Epidermal melanocyte (primary cell): ENCODE measurements around the gene KLC1.

Experiments used
- DNase-seq: peaks from one replicate; pipeline ENCODE4 v3.0.0; 2011; ENCODE audit warnings: low spot score; ENCODE audit not compliant: insufficient read length

KLC1 gene

DNA sequence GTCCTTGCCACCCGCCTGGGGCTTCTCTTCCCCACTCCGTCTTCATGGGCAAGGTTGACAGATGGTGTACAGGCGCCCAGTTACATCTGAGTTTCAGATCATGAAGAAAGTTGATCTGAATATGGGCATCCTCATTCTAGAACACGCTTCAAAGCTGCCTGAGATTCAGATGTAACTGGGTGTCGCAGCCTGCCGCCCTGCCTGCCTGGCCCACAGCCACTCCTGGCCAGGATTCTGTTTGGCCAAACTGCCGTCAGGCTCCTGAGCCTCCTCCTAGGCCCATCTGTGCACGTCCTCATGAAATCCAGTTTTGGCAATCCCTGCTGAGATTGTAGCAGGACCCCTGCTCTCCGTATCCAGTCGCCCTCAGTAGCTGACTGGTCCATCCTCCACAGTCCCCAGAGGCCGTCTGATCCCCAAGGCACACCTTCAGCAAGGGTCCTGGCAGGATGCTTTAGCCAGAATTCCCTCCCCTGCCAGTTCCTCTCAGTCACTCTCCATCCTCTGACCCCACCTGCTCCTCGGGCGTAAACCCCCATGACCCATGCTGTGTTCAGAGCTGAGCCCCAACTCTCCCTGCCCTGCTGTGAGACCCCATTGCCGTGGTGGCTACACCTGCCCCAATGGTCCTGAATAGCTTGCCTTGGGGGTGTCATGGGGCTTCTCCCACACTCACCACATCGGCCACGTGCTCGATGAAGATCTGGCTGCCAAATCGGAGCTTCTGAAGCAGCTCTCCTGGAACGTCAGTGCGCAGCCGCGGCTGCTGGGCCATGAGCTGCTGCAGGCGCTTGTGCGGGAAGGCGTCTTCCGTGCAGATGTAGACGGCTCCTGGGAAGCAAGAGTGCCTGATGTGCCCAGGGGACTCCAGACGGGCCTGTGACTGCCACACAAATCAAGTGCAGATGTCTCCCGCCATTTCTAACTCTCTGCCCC lies 73.8 kb downstream of the KLC1 start:
- no peak for DNase-seq

DNA sequence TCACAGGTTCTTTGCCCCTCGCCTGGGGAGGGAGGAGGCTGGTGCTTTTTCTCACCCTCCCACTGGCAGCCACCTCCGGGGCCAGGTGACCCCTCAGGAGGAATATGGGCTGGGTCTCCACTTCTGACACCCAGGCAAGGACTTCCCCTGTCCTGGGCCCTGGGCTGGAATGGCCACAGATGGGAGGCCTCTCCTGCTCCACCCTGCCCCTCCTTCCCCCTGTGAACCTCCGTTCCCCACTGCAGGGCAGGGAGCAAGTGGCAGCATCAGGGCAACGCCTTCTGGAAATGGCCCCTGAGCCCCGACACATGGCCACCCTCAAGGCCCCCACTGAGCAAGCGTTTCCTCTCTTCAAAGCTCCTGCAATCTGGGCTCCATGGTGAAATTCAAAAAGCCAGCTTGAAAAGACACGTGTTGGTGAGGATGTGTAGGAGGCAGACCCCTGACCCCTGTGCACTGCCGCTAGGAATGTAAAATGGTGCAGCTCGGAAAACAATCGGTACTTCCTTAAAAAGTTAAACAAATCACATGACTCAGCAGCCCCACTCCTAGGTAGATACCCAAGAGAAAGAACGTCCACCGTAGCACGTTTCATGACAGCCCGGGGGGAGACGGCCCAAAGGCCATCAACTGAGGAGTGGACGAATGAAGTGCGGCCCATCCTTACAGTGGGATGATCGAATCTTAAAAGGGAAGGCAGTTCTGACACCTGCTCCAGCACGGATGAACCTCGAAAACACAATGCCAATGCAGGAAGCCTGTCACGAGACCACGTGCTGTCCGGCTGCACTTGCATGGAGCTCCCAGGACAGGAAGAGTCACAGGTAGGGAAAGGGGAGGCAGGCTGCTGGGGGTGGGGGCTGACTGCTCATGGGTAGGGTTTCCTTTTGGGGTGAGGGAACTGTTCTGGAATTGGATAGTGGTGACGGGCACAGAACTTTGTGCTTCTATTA lies 74.7 kb downstream of the KLC1 start:
- DNase-seq = no peak

DNA sequence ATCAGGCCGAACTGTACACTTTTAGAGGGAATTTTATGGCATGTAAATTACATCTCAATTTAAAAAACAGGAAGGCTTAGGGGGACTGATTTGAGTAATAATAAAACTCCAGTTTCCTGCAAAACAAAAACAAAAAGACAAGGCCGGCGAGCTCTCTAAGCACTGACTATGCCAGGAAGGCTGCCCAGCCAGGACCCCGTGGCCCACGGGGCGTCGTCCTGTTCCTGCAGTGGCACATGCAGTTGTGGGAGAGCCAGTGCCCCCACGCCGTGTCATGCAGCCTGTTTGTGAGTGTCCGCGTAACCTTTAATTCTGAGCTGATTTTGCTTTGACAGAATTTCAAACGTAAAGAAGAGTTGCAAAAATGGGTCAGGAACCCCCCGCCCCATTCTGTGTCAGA lies 75.7 kb downstream of the KLC1 start:
- DNase-seq = no peak

DNA sequence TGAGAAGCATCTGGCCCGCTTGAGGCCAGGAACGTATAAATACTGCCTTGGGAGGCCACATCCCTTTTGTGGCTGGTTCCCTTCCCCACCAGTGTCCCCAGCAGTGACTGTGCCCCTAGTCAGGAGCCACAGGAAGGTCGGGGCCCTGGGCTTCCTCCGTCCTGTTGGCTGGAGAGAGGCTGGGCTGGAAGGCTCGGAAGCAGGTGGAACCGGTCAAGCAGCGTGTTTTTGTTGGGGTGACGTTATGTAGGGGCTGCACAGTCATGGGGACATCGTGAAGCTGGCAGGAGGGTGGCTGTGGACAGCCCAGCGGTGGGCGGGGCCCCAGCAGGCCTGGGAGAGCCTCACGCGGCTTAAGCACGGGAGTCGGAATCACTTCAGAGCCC lies 76.1 kb downstream of the KLC1 start:
- no peak for DNase-seq

DNA sequence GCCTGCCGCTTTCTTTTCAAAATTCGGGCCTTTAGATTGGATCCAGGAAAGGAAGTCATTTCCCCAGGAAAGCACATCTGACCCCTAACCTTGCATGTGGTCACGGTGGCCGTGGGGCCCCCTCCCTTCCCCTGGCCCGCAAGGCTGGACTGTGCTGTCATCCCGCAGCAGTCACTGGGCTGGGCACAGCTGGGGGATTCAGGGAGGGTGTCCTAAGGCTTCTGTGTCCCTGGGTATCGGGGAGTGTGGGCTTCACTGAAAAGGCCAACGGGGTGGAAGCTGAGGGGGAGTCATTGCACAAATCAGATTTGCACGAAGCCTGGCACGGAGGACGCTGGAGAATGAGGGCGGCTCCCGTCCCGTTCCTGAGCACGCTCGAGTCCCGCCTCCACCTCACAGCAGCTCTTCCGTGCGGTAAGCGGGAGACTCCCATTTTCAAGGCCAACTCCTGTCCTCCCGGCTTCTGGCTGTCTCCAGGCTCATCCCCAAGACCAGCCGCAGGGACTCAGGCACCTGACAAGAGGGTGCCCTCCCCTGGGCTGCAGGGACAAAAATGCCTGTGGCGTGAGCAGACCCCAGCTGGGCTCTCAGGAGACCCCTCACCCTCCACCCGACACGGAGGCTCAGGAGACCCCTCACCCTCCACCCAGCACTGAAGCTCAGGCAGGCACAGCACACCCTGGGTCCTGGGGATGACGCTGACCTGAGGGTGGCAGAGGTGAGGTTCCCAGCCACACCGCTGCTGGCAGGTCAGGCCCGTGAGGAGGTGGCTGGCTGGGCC lies 76.7 kb downstream of the KLC1 start:
- no peak for DNase-seq

DNA sequence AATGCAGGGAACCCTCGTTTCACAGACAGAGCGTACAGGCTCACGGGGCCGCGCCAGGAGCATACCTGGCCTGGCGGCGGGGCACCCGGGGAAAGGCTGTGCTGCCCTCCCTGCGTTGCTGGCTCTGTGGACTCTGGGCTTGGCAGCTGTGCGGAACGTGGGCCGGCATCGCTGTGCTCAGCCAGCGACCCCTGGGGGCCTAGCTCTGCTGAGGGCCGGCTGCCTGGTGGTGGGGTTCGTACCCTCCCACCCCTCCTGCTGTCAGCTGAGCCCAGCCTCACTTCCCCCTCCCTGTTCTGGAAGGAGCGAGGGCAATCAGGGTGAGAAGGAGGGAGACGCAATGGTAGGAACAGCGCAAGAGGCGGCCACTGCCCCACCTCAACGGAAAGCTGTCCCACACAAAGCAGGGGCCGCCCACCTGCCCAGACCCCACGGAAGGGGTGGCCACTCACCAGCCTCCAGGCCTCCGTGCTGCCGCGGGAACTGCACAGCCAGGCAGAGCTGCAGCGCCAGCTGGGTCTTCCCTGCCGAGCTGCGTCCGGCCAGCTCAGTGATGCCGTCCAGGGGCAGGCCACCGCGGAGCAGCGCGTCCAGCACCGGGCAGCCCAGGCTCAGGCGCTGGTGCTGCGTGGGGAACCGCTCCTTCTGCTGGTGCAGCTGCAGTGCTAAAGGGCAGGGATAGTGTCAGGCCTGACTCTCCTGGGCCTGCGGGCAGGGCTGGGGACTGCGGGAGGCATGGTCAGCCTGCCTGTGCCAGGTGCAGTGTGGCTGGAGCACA lies 77.7 kb downstream of the KLC1 start:
- DNase-seq = no peak

DNA sequence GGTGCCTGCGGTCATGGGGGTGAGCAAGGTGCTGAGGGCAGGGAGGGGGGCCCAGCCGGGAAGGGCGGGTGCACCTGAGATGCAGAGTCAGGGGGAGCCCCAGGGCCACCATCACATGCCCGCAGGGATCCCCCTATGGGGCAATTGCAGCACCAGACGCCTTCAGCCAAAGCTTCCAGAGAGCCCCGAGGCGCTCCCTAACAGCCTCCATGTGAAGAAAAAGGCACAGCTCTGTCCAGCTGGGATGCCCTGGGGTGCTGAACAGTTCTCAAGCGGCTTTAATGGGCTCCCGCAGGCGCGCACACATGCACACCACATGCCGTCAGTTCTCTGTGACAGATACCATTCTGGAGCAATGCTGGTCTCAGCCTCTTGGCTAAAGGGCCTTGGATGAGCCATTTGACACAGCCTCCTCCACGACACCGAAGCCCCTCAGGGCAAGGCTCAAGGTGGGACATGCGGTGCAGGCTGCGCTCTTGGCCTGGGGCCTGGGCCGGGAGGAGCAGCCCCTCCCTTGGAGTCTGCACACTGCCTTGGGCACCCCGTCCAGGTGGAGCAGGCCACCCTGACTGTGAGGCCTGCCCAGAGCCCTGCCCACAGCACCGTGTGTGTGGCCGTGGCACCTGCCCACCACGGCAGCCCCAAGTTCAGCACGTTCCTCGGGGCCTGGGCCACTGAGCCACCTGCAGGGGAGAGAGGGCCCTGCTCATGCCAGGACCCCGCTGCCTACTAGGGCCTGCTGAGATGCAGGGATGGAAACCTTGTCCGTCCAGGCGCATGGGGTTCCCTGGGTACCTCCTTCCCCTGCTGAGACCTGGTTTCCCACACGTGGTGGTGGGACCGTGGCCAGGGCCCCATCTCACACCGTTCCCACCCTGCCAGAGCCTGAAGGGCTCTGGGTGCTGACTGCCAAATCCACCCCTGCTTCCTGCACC lies 78.6 kb downstream of the KLC1 start:
- peak; percentile 60 for DNase-seq

DNA sequence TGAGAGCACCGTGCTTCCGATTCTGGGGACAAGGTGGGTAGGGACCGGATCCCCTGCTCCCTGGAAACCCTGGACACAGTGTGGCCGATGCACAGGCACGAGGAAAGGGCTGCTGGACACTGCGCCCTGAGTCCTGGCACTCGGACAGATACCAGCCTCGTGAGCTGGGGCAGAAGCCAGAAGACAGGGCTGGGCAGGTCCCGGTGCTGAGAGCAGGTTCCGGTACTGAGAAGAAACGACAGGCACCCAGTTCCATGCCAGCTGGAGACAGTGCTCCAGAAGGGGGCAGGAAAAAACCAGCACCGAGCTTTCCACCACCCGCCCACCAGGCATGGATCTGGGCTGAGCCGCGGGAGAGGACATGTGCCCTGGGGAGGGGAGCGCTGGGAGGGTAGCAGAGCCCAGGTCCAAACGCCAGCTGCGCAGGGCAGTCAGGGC lies 79.8 kb downstream of the KLC1 start:
- DNase-seq = no peak

DNA sequence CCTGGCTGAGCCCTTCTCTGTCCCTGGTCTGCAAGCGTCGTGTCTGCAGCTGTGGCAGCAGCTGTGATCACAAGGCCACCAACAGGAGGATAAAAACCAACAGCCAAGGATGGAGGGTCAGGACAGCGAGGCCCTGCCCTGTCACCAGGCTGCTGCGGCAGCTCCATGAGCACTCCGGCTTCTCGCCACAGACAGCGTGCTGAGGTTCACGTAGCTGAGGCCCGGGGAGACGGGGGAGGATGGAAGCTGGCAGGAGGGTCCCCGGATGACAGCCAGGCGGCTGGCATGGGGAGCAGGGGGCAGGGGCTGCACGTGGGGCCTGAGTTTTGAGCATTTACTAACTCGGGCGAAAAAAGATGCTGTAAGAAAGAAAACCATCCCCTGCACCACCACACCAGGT lies 80.8 kb downstream of the KLC1 start:
- no peak for DNase-seq

DNA sequence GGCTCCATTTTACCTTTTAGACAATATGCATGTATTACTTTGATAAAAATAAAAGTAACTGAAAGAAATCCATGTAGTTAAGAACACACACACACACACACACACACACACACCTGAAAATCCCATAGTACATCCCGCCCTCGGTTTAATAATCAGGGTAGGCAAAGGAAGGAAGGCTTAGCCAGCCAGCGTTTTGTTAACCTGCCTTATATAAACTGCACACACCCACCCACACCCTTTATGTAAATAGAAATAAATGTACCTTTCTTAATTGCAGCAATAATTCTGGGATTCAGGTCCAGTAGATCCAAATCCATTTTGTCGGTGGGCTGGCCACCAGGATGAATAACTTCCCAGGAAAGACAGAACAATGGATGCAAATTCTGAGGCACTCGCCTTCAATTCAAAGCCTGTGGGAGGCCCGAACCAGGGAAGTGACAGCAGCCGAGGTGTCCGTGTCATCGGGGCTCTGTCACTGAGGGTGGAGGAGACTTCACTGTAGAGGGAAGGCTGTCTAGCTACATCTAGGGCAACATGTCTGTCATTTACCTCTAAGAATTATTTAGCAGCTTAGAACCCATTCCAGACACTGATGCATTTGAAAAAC lies 81.9 kb downstream of the KLC1 start:
- DNase-seq = no peak

DNA sequence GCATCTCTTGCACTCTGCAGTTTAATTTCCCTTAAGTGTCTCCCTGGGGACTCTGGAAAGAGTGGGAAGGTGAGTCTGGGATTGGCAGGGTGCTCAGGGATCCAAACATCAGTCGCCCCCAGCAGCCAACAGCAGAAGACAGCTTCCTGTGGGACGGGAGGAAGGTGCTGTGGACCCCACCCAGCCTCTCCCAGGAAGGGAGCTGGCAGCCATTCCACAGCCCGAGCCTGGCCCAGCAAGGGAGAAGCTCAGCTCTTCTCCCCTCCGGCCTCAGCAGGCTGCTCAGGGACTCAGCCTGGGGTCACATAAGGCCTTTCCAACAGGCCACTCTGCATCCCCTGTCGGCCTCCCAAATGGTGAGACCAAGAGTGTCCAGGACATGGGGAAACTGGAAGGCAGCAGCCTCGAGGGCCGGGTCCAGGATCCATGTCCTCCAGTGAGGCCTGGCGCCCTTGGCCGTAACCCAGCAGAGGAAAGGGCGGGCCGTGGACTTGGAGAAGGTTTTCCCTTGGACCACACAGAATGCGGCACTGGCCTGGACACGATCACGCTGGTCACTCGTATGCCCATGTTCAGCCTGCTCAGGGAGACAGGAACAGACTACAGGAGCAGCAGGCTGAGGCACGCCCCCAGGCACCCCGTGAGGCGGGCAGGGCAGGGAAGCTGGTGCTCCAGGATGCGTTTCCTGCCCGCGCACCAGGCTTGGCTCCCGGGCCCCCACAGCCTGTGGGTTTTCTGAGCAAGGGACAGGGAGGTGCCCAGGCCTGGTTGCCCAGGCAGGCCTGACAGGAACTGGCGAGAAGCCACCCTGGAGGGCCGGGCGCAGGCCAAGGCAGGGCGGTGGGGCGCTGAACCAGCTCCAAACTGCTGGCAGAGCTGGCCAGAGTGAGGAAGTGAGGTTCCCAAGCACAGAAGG lies 82.8 kb downstream of the KLC1 start:
- DNase-seq = no peak

DNA sequence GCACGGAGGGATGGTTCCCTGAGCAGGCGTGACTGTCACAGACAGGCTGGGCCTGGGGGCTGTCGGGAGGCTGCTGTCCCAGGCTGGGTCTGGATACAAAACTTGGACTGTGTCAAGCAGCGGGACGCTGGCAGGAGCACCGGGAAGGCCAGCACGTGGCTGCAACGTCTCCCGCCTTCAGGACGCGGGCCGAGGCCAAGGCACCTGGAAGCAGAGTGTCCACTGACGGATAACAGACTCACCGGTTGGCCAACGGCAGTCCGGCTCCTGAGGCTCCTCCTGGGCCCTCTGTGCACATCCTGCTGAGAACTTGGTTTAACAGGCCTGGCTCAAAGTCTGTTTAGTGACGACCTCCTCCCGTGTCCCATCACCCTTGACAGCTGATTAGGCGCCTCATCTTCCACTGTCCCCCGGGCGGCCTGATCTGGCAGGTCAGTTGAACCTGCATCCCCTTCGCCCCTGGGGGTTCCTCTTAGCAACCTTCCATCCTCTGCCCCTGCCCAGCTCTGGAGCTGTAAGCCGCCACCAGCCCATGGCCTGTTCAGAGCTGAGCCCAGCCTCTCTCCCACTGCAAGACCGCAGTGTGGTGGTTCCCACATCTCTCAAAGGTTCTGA lies 83.7 kb downstream of the KLC1 start:
- DNase-seq = no peak

DNA sequence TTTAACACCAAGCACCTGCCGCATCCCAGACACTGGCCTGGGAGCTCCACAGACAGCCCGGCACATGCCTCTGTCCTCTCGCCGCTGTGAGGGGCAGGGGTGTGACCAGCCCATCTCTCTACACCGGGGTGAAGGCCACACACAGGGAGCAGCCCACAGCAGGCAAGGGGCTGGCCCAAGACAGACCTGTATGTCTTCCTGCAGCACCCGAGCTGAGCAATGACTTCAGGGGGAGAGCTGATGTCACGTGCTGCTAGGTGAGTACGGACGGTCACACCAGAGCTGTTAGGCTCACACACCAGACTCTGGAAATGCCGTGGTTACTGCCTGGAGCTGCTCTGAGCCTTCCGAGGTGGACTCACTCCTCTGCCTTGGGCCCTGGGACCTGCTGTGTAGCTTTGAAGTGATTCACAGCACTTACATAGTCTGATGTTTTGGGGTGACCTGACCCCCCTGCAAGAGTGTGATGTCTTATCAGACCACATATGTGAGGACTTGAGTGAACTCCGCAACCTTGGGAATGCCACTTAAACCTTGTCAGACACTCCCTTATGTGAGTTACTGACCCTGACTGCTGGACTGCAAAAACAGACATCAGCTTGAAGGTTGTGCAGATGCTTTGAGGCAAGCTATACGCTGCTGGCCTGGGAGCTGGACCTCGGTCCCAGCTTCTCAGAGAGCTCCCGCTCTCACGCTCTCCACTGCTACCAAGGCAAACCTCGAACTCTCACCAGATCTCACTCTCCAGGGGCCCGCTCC lies 84.5 kb downstream of the KLC1 start:
- no peak for DNase-seq

DNA sequence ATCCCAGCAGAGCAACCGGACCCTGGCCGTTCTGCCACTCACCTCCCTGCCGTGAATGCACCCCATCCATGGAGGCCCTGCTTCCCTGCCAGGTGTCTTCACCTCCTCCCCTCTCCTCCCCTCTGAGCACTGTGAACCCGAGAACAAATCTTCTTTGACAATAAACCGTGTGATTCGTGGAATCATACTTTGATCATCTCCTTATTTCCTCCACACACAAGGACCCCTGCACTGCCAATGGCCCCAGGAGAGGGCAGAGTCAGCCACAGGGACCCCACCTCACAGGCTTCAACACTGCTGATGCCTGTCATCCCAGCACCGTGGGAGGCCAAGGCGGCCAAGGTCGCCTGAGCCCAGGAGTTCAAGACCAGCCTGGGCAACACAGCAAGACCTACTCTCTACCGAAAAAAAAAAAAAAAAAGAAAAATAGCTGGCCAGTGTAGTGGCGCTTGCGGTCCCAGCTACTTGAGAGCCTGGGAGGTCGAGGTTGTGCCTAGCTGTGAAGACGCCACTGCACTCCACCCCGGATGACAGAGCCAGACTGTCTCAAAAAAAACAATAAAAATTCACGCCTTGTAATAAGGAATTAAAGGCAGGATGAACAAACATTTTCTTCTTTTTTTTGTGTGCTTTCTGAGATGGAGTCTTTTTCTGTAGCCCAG lies 85.2 kb downstream of the KLC1 start:
- DNase-seq = no peak

DNA sequence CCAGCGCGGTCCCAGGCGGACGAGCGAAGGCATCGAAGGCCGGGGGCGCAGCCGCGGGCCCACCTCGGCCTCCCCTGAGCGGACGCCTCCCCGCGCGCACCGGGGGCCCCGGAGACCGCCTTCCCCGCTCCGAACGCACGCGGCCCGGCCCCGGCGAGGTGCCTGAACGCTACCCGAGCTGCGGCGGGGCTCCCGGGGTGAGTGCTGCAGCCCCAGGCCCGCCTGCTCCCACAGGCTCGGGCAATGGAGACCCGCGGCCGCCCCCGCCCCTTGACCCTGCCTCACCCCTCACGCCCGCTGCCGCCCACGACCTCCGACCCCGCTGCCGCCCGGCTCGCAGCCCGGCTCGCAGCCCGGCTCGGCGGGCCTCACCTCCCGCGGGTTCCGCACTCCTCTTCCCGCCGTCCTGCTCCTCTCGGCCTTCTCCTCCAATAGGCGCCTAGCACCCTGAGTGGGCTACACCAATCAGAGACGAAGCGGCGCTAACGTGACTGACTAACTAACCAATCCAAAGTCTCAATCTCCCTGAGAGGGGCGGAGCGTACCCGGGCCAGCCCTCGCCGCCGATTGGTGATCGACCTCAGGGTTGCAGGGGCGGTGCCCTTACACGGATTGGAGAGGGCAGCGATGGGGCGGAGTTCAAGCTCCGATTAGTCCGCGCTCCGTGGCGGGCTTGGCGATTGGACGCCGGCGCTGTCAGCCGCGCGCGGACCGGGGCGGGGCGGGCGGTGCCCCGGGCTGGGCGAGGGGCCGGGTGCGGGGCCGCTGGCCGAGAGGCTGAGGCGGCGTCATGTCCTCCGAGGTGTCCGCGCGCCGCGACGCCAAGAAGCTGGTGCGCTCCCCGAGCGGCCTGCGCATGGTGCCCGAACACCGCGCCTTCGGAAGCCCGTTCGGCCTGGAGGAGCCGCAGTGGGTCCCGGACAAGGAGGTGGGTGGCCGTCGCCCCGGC lies 86.3 kb downstream of the KLC1 start, which contains the start of the genes XRCC3 and ZFYVE21:
Gene XRCC3 (minus strand): TSS at position 400 of the 949 bp plus-strand sequence. CDS start 4,364 bp downstream, outside the sequence.
Gene ZFYVE21 (plus strand): TSS at position 759 of the 949 bp plus-strand sequence. CDS start 32 bp downstream, at position 791.
- peak; percentile 100 for DNase-seq
